ENCODE data around the gene SRCIN1. TPM values are rescaled to one million over a fixed set of nuclear protein-coding genes. Genes with fewer than 3 reads are reported as not detected.

The SRCIN1 gene
- total and polyA plus RNA-seq, 7 donors: 0.04 to 0.39 (median 0.16) TPM; not detected in 1

- intact Hi-C loops (cut with DNase I): no loop called here
- no peaks in the 10 kb centered on the region for H3K9me3 ChIP-seq
- H3K4me3 ChIP-seq: no peak overlapping the region
- H3K27me3 ChIP-seq (ENCODE audit: insufficient read depth in 3 of 3, low read length in 2 of 3): peaks cover 0 to 21% (median 2%) of the 10 kb centered on the region in 3 donors
- H3K4me1 ChIP-seq: no peaks in the 10 kb centered on the region
- TF ChIP-seq, protein P1, sequence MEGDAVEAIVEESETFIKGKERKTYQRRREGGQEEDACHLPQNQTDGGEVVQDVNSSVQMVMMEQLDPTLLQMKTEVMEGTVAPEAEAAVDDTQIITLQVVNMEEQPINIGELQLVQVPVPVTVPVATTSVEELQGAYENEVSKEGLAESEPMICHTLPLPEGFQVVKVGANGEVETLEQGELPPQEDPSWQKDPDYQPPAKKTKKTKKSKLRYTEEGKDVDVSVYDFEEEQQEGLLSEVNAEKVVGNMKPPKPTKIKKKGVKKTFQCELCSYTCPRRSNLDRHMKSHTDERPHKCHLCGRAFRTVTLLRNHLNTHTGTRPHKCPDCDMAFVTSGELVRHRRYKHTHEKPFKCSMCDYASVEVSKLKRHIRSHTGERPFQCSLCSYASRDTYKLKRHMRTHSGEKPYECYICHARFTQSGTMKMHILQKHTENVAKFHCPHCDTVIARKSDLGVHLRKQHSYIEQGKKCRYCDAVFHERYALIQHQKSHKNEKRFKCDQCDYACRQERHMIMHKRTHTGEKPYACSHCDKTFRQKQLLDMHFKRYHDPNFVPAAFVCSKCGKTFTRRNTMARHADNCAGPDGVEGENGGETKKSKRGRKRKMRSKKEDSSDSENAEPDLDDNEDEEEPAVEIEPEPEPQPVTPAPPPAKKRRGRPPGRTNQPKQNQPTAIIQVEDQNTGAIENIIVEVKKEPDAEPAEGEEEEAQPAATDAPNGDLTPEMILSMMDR (IDR thresholded peaks at IDR 0.05): no peak
- peaks cover 0 to 15% of the 10 kb centered on the region in 2 donors for H3K36me3 ChIP-seq (ENCODE audit: insufficient read depth in 1 of 2, low read depth in 1 of 2)
- 72 to 79% (median 74%) methylated on average over 15 of the region's 15 CpGs for WGBS, 3 donors
- H3K27ac ChIP-seq: no peak overlapping the region
- peak in 1 of 2 donors; percentile 58 for DNase-seq
- peak in 3 of 4 donors; percentile 1 to 25 (median 8) for ATAC-seq
Observed at GRCh38 chr17:38511150-38512108, 94.3 kb downstream of the SRCIN1 start.

GRCh38 chr17:38510421-38511149 lies 95.2 kb downstream of the SRCIN1 start:
- ATAC-seq (peak; percentile 23 to 27 (median 25)), DNase-seq (peak in 1 of 2 donors; percentile 53)
- Histone ChIP-seq H3K27ac (no peak overlapping the region), H3K4me1 (no peaks in the 10 kb centered on the region), H3K9me3 (no peaks in the 10 kb centered on the region), H3K27me3 (ENCODE audit: insufficient read depth in 3 of 3, low read length in 2 of 3) (peaks cover 0 to 21% (median 2%) of the 10 kb centered on the region in 3 donors), H3K4me3 (no peak overlapping the region), H3K36me3 (ENCODE audit: insufficient read depth in 1 of 2, low read depth in 1 of 2) (peaks cover 0 to 23% of the 10 kb centered on the region in 2 donors)
- 36 to 49% (median 47%) methylated on average over 46 to 86 of the region's 86 CpGs for WGBS, 3 donors
- TF ChIP-seq, protein P1 (IDR thresholded peaks at IDR 0.05): peak; percentile 11
- intact Hi-C loops (cut with DNase I): no loop called here

GRCh38 chr17:38509772-38510420 lies 95.9 kb downstream of the SRCIN1 start:
- WGBS, 3 donors: 19 to 34% (median 21%) methylated on average over 50 to 80 of the region's 80 CpGs
- Histone ChIP-seq H3K36me3 (ENCODE audit: insufficient read depth in 1 of 2, low read depth in 1 of 2) (peaks cover 0 to 30% of the 10 kb centered on the region in 2 donors), H3K4me1 (no peaks in the 10 kb centered on the region), H3K4me3 (peak overlapping the region; percentile 15), H3K27me3 (ENCODE audit: insufficient read depth in 3 of 3, low read length in 2 of 3) (peaks cover 0 to 21% (median 2%) of the 10 kb centered on the region in 3 donors), H3K27ac (no peak overlapping the region), H3K9me3 (no peaks in the 10 kb centered on the region)
- TF ChIP-seq, protein P1 (IDR thresholded peaks at IDR 0.05): no peak
- intact Hi-C loops (cut with DNase I): no loop called here
- ATAC-seq: peak; percentile 5 to 18 (median 12)
- DNase-seq: peak; percentile 35 to 52

DNA sequence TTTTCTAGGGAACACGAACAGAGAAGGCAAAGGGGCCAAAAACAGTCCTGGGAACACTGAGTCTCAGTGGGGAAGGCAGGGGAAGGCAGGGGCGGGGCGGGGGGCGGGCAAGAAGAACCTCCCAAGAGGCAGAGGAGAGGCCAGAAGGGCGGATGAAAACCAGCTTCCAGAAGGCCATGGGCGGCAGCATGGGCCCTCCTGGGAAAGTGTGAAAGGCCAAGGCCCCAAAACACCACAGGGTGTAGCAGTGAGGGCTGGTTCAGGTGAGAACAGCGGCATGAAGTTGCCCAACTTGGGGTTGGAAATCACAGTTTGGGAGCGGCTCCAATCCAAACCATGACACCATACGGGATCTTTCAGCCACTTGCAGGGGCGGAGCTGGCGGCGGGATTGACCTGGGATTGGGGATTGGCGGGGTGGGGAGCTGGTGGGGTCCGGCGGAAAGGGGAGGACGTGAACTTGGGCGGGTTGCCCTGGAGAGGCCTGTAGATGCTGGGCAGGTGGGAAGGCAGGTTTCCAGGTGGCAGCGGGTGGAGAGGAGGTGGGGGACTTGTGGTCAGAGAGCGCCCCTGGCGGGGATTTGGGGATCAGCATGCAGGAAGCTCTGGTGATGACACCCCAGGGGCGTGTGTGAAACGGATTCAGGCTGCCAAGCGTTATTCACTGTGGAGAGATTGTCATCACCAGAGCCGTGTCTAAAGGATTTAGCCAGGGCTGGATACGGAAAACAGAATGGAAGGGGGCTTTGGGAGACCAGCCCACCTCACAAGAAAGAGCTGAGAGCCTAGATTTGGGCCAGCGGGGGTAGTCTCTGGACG lies 96.6 kb downstream of the SRCIN1 start:
- peaks cover 0 to 21% (median 2%) of the 10 kb centered on the region in 3 donors for H3K27me3 ChIP-seq (ENCODE audit: insufficient read depth in 3 of 3, low read length in 2 of 3)
- H3K9me3 ChIP-seq: no peaks in the 10 kb centered on the region
- peak; percentile 78 to 88 for DNase-seq
- H3K27ac ChIP-seq: no peak overlapping the region
- TF ChIP-seq, protein P1 (IDR thresholded peaks at IDR 0.05): peak; percentile 51
- ATAC-seq: peak; percentile 60 to 78 (median 72)
- peaks cover 3 to 38% of the 10 kb centered on the region in 2 donors for H3K36me3 ChIP-seq (ENCODE audit: insufficient read depth in 1 of 2, low read depth in 1 of 2)
- H3K4me1 ChIP-seq: no peaks in the 10 kb centered on the region
- intact Hi-C loops (cut with DNase I): no loop called here
- no peak overlapping the region for H3K4me3 ChIP-seq
- WGBS, 3 donors: 47 to 56% (median 53%) methylated on average over 26 to 27 of the region's 27 CpGs

All from psoas muscle (tissue), 8 donors.